Stimulated activated naive CD8-positive, alpha-beta T cell treated with anti-CD3 and anti-CD28 coated beads, Interleukin-15, Interleukin-2, amounts not matched to agents 100 ng/mL and 50 ng/mL, for 24 hours (primary cell): ENCODE measurements around the gene LIN7B.
A peak's percentile ranks its signal among the peaks of the same experiment; 100 is the strongest.

Experiments
- H3K27ac Mint-ChIP-seq: one replicate; pipeline ENCODE4 v1.8.0; 2021; ENCODE audit warnings: mild to moderate bottlenecking, mixed read lengths
- H3K27me3 Mint-ChIP-seq: one replicate; pipeline ENCODE4 v1.8.0; 2021; ENCODE audit warnings: mixed read lengths
- H3K36me3 Mint-ChIP-seq: one replicate; pipeline ENCODE4 v1.8.0; 2021; ENCODE audit warnings: low read depth, mixed read lengths
- H3K4me1 Mint-ChIP-seq: one replicate; pipeline ENCODE4 v1.8.0; 2021; ENCODE audit warnings: low read depth, mixed read lengths
- H3K4me3 Mint-ChIP-seq: one replicate; pipeline ENCODE4 v1.8.0; 2021; ENCODE audit warnings: mild to moderate bottlenecking, mixed read lengths
- H3K9me3 Mint-ChIP-seq: one replicate; pipeline ENCODE4 v1.8.0; 2021; ENCODE audit warnings: mixed read lengths

The LIN7B gene

GRCh38 chr19:49085020-49085867 is 28.9 kb upstream of the LIN7B start, which contains the start of gene SNRNP70:
SNRNP70 (plus strand) TSS chr19:49085451; CDS start chr19:49086415, 964 bp downstream.
- Mint-ChIP-seq H3K36me3 (peaks cover 35% of the 10 kb centered on the region), H3K27me3 (no peaks in the 10 kb centered on the region), H3K4me3 (peak within 1 kb of the TSS; percentile 95), H3K9me3 (no peaks in the 10 kb centered on the region), H3K27ac (peak within 1 kb of the TSS; percentile 94), H3K4me1 (peaks cover 44% of the 10 kb centered on the region)

DNA sequence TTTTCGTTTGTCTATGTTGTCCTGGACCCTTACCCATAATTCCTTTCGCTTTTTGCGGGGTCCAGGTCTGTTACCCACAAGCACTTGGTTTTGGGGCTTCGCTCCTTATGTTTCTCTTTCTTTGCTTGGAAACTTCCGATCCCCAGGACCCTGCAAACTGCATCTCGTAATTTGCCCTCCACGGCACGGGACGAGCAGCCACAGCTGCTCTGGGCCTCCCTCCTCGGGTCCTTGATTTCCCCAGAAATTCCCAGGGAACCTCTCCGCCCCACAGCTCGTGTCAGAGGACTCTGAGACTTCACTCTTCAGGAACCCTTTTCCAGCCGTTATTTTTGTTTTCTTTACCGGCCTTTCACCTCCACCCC is 28.3 kb upstream of the LIN7B start:
- H3K27ac Mint-ChIP-seq = peak overlapping the region; percentile 94
- peak overlapping the region; percentile 95 for H3K4me3 Mint-ChIP-seq
- no peaks in the 10 kb centered on the region for H3K9me3 Mint-ChIP-seq
- peaks cover 41% of the 10 kb centered on the region for H3K36me3 Mint-ChIP-seq
- H3K4me1 Mint-ChIP-seq = peaks cover 50% of the 10 kb centered on the region
- no peaks in the 10 kb centered on the region for H3K27me3 Mint-ChIP-seq

DNA sequence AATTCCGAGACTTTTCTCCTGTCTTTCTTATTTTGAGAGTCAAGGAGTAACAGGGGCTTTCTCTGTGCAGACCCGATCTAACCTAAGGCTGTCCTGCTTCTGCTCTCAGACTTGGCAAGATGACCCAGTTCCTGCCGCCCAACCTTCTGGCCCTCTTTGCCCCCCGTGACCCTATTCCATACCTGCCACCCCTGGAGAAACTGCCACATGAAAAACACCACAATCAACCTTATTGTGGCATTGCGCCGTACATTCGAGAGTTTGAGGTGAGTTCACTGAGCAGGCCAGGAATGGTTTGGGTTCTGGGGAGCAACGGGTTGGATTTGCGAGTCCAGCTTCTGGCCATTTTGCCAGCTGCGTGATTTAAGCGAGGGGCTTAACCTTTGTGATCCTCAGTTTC is 27.9 kb upstream of the LIN7B start:
- Mint-ChIP-seq H3K4me1 (peaks cover 53% of the 10 kb centered on the region), H3K4me3 (peak overlapping the region; percentile 95), H3K27me3 (no peaks in the 10 kb centered on the region), H3K36me3 (peaks cover 44% of the 10 kb centered on the region), H3K9me3 (no peaks in the 10 kb centered on the region), H3K27ac (peak overlapping the region; percentile 94)

GRCh38 chr19:49091391-49092038 is 22.7 kb upstream of the LIN7B start:
- no peaks in the 10 kb centered on the region for H3K9me3 Mint-ChIP-seq
- H3K36me3 Mint-ChIP-seq = peaks cover 66% of the 10 kb centered on the region
- no peak overlapping the region for H3K4me3 Mint-ChIP-seq
- peak overlapping the region; percentile 59 for H3K27ac Mint-ChIP-seq
- H3K4me1 Mint-ChIP-seq = peaks cover 44% of the 10 kb centered on the region
- no peaks in the 10 kb centered on the region for H3K27me3 Mint-ChIP-seq

GRCh38 chr19:49092686-49093085 is 21.5 kb upstream of the LIN7B start:
- Mint-ChIP-seq H3K9me3 (no peaks in the 10 kb centered on the region), H3K27ac (no peak overlapping the region), H3K27me3 (no peaks in the 10 kb centered on the region), H3K4me1 (peaks cover 32% of the 10 kb centered on the region), H3K36me3 (peaks cover 65% of the 10 kb centered on the region), H3K4me3 (no peak overlapping the region)

DNA sequence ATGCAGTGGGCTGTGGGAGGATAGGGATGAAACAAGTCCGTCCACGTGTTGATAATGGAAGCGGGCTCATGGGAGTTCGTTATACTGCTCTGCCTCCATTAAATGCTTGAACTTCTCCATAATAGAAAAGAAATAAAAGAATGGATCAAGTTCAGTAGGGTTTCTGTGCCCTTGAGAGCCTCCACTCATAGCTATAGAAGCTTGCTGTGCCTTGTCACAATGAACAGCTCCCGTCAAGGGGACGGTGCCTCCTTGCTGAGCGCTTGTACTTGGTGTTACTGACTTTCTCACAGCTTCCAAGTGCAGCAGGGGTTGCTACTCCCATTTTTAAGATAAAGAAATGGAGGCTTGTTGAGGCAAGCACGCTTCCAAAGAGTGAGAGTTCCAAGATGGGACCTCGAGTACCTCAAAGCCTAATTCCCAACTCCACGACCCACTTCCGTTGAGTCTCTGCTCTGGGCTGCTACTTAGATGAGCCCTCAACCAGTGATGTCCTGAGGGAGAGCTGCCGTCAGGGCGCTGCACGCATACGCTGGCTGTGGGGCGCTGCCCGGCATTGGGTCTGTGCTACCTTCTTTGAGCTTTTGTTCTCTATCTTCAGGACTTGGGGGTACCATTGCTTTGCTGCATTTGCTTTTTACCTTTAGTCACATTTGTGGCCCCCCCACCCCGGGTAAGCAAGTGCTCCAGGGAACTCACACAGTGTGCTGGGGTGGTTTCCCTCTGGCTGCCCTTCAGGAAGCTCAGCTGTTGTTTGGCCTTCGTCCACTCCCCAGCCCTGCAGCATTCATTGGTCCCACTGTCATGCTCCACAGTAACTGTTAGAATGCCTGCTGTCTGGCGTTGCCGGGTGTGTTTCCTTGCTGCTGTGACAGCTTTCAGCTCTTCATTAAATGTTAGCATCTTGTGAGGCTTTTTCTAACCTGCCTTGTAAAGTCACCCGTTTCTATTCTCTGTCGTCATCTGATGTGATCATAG is 19.4 kb upstream of the LIN7B start:
- no peaks in the 10 kb centered on the region for H3K27me3 Mint-ChIP-seq
- H3K4me1 Mint-ChIP-seq = peaks cover 20% of the 10 kb centered on the region
- H3K9me3 Mint-ChIP-seq = no peaks in the 10 kb centered on the region
- peak overlapping the region; percentile 21 for H3K27ac Mint-ChIP-seq
- H3K36me3 Mint-ChIP-seq = peaks cover 71% of the 10 kb centered on the region
- no peak overlapping the region for H3K4me3 Mint-ChIP-seq

- H3K36me3 Mint-ChIP-seq = peaks cover 66% of the 10 kb centered on the region
- no peaks in the 10 kb centered on the region for H3K9me3 Mint-ChIP-seq
- no peaks in the 10 kb centered on the region for H3K27me3 Mint-ChIP-seq
- no peak overlapping the region for H3K4me3 Mint-ChIP-seq
- no peak overlapping the region for H3K27ac Mint-ChIP-seq
- H3K4me1 Mint-ChIP-seq = no peaks in the 10 kb centered on the region
Measured at GRCh38 chr19:49097453-49098288, 16.5 kb upstream of the LIN7B start.

DNA sequence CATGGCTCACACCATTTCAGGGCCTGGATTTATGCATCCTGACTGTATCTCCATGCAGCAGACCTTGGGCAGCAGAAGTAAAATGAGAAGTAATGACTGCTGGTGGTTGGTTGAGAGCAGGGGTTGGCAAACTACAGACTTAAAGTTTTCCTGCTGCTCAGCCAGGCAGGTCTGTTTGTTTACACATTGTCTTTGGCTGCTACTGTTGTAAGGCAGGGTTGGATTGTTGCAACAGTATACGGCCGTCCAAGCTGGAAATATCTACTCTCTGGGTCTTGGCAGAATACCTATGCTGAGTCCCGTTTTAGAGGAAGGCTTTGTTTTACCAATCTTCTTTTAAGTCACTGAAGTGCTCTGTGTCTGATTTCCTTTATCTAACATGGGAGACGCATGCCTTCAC is 15.4 kb upstream of the LIN7B start:
- Mint-ChIP-seq H3K9me3 (no peaks in the 10 kb centered on the region), H3K27me3 (no peaks in the 10 kb centered on the region), H3K36me3 (peaks cover 62% of the 10 kb centered on the region), H3K4me1 (no peaks in the 10 kb centered on the region), H3K4me3 (no peak overlapping the region), H3K27ac (no peak overlapping the region)

- Mint-ChIP-seq H3K36me3 (peaks cover 51% of the 10 kb centered on the region), H3K4me3 (no peak overlapping the region), H3K4me1 (no peaks in the 10 kb centered on the region), H3K27ac (peak overlapping the region; percentile 5), H3K9me3 (no peaks in the 10 kb centered on the region), H3K27me3 (no peaks in the 10 kb centered on the region)
Measured at GRCh38 chr19:49101160-49101559, 13.0 kb upstream of the LIN7B start.

- H3K4me3 Mint-ChIP-seq = no peak overlapping the region
- no peaks in the 10 kb centered on the region for H3K9me3 Mint-ChIP-seq
- H3K27ac Mint-ChIP-seq = no peak overlapping the region
- no peaks in the 10 kb centered on the region for H3K4me1 Mint-ChIP-seq
- no peaks in the 10 kb centered on the region for H3K27me3 Mint-ChIP-seq
- H3K36me3 Mint-ChIP-seq = peaks cover 59% of the 10 kb centered on the region
Measured at GRCh38 chr19:49102303-49102702, 11.9 kb upstream of the LIN7B start.

DNA sequence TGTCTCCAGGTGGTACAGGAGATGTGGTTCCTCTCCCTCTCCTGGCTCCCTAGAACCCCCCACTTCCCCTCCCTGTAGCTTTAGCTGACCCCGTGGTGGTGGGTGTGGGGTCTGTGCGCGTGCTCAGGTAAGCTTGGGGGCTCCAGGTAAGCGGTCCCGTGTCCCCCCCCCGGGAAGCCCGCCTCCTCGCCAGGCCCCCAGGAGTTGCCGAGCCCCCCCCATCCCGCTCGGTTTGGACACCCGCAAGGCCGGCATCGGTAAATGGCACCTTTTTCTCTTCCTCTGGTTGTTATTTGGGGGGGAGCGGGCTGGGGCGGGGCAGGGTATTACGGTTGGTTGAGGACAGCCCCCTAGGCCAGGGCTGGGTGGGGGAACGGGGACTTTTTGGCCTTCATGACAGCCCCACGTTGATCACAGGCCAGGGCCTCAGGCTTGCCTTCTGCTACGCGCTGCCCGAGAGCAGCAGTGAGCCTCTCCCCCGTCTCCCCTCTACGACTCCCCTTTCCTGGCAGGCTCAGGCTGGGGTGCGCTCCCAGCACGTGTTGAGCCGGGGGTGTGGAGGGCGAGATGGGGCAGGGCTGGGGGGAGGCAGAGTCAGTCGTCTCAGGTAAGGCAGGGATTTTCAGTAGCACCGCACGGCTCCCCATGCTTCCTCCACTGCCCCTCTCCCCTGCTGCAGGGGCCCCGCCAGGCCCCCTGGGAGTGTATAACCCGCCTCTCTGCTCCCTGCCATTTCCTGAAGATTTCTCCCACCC is 10.7 kb upstream of the LIN7B start:
- H3K27ac Mint-ChIP-seq = no peak overlapping the region
- H3K4me3 Mint-ChIP-seq = no peak overlapping the region
- H3K9me3 Mint-ChIP-seq = no peaks in the 10 kb centered on the region
- H3K27me3 Mint-ChIP-seq = no peaks in the 10 kb centered on the region
- no peaks in the 10 kb centered on the region for H3K4me1 Mint-ChIP-seq
- H3K36me3 Mint-ChIP-seq = peaks cover 53% of the 10 kb centered on the region

DNA sequence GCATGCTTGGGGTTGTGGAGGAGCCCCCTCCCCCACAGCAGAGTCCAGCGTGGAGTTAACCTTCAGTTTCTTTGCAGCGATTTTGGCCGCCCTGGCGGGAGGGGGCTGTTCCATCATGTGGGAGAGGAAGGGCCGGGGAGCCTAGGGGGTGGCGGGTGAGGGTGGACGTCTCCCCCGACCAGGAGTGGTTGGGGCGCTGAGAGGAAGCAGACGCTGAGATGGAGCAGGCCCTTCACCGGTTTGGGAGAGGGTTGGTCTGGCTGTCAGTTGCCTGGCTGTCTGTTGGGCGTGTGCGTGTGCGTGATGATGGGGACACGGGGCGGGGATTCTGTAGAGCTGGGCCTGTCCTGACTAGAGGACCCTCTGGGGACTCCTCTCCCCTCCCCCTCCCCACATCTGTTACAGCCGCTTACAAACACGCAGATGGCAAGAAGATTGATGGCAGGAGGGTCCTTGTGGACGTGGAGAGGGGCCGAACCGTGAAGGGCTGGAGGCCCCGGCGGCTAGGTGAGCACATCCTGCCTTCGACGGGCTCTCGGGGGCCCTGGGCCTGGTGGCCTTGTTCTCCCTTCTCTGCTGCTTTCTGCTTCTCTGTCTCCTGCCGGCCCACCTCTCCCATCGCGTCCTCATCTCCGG is 9.8 kb upstream of the LIN7B start:
- H3K4me1 Mint-ChIP-seq = no peaks in the 10 kb centered on the region
- no peak overlapping the region for H3K4me3 Mint-ChIP-seq
- H3K27ac Mint-ChIP-seq = no peak overlapping the region
- no peaks in the 10 kb centered on the region for H3K27me3 Mint-ChIP-seq
- H3K9me3 Mint-ChIP-seq = no peaks in the 10 kb centered on the region
- peaks cover 53% of the 10 kb centered on the region for H3K36me3 Mint-ChIP-seq

- H3K36me3 Mint-ChIP-seq = peaks cover 40% of the 10 kb centered on the region
Measured at GRCh38 chr19:49106648-49107135, 7.5 kb upstream of the LIN7B start.

More at GRCh38 chr19:49106648-49107135, 7.5 kb upstream of the LIN7B start:
- H3K9me3 Mint-ChIP-seq = no peaks in the 10 kb centered on the region
- H3K4me1 Mint-ChIP-seq = no peaks in the 10 kb centered on the region
- peak overlapping the region; percentile 38 for H3K27ac Mint-ChIP-seq
- no peaks in the 10 kb centered on the region for H3K27me3 Mint-ChIP-seq
- no peak overlapping the region for H3K4me3 Mint-ChIP-seq
